ENCODE results near the gene CAMK1D.
A peak's percentile ranks its signal among the peaks of the same experiment; 100 is the strongest.

The CAMK1D gene

GRCh38 chr10:12687996-12688395 lies 338.6 kb downstream of the CAMK1D start:
- no peak for DNase-seq (ENCODE audit: low read depth)
- H3K4me3 ChIP-seq (ENCODE audit: low read depth, low read length), result no peak overlapping the region

- no peak for DNase-seq (ENCODE audit: low read depth)
- H3K4me3 ChIP-seq (ENCODE audit: low read depth, low read length), result no peak overlapping the region
Measured at GRCh38 chr10:12689893-12690292, 340.5 kb downstream of the CAMK1D start.

- no peak overlapping the region for H3K4me3 ChIP-seq (ENCODE audit: low read depth, low read length)
- no peak for DNase-seq (ENCODE audit: low read depth)
Measured at GRCh38 chr10:12690525-12691126, 341.3 kb downstream of the CAMK1D start.

GRCh38 chr10:12691596-12691995 lies 342.2 kb downstream of the CAMK1D start:
- H3K4me3 ChIP-seq (ENCODE audit: low read depth, low read length), result no peak overlapping the region
- no peak for DNase-seq (ENCODE audit: low read depth)

GRCh38 chr10:12697764-12698163 lies 348.4 kb downstream of the CAMK1D start:
- DNase-seq (ENCODE audit: low read depth), result no peak

GRCh38 chr10:12699258-12699700 lies 349.9 kb downstream of the CAMK1D start:
- DNase-seq (ENCODE audit: low read depth), result no peak
- H3K4me3 ChIP-seq (ENCODE audit: low read depth, low read length), result no peak overlapping the region

More at GRCh38 chr10:12697764-12698163, 348.4 kb downstream of the CAMK1D start:
- H3K4me3 ChIP-seq (ENCODE audit: low read depth, low read length), result no peak overlapping the region

GRCh38 chr10:12699781-12700556 lies 350.6 kb downstream of the CAMK1D start:
- H3K4me3 ChIP-seq (ENCODE audit: low read depth, low read length), result no peak overlapping the region
- no peak for DNase-seq (ENCODE audit: low read depth)

- H3K4me3 ChIP-seq (ENCODE audit: low read depth, low read length), result no peak overlapping the region
- no peak for DNase-seq (ENCODE audit: low read depth)
Measured at GRCh38 chr10:12700557-12700874, 351.2 kb downstream of the CAMK1D start.

GRCh38 chr10:12701696-12702095 lies 352.3 kb downstream of the CAMK1D start:
- no peak for DNase-seq (ENCODE audit: low read depth)
- H3K4me3 ChIP-seq (ENCODE audit: low read depth, low read length), result no peak overlapping the region

GRCh38 chr10:12702215-12702770 lies 352.9 kb downstream of the CAMK1D start:
- DNase-seq (ENCODE audit: low read depth), result no peak
- no peak overlapping the region for H3K4me3 ChIP-seq (ENCODE audit: low read depth, low read length)

- DNase-seq (ENCODE audit: low read depth), result no peak
- no peak overlapping the region for H3K4me3 ChIP-seq (ENCODE audit: low read depth, low read length)
Measured at GRCh38 chr10:12703126-12703525, 353.8 kb downstream of the CAMK1D start.

GRCh38 chr10:12703813-12704212 lies 354.5 kb downstream of the CAMK1D start:
- H3K4me3 ChIP-seq (ENCODE audit: low read depth, low read length), result no peak overlapping the region
- peak; percentile 48 for DNase-seq (ENCODE audit: low read depth)

- no peak for DNase-seq (ENCODE audit: low read depth)
- no peak overlapping the region for H3K4me3 ChIP-seq (ENCODE audit: low read depth, low read length)
Measured at GRCh38 chr10:12704488-12704887, 355.1 kb downstream of the CAMK1D start.

GRCh38 chr10:12705943-12706342 lies 356.6 kb downstream of the CAMK1D start:
- no peak overlapping the region for H3K4me3 ChIP-seq (ENCODE audit: low read depth, low read length)
- no peak for DNase-seq (ENCODE audit: low read depth)

GRCh38 chr10:12707461-12708185 lies 358.3 kb downstream of the CAMK1D start:
- peak; percentile 74 for DNase-seq (ENCODE audit: low read depth)
- H3K4me3 ChIP-seq (ENCODE audit: low read depth, low read length), result no peak overlapping the region

GRCh38 chr10:12709000-12709401 lies 359.7 kb downstream of the CAMK1D start:
- H3K4me3 ChIP-seq (ENCODE audit: low read depth, low read length), result no peak overlapping the region
- no peak for DNase-seq (ENCODE audit: low read depth)

GRCh38 chr10:12709521-12709963 lies 360.2 kb downstream of the CAMK1D start:
- H3K4me3 ChIP-seq (ENCODE audit: low read depth, low read length), result no peak overlapping the region
- no peak for DNase-seq (ENCODE audit: low read depth)

GRCh38 chr10:12710157-12710556 lies 360.8 kb downstream of the CAMK1D start:
- no peak for DNase-seq (ENCODE audit: low read depth)
- H3K4me3 ChIP-seq (ENCODE audit: low read depth, low read length), result no peak overlapping the region

- H3K4me3 ChIP-seq (ENCODE audit: low read depth, low read length), result no peak overlapping the region
- peak; percentile 48 for DNase-seq (ENCODE audit: low read depth)
Measured at GRCh38 chr10:12710594-12711349, 361.4 kb downstream of the CAMK1D start.

GRCh38 chr10:12711350-12711708 lies 362.0 kb downstream of the CAMK1D start:
- no peak overlapping the region for H3K4me3 ChIP-seq (ENCODE audit: low read depth, low read length)
- DNase-seq (ENCODE audit: low read depth), result no peak

Data from skeletal muscle cell (primary cell).